DND-41 (cell line): ENCODE measurements around the gene TK2.
"Not testable (repeated sequence)": the region's sequence is repeated elsewhere in the genome, so short reads cannot be mapped to it uniquely, and the experiment has no call there.

Experiments
- ATAC-seq: fragments of 200-7000 bp; cut with Tn5 transposase; 3 replicates; pipeline ENCODE4 v1.9.1; 2021; ENCODE audit warnings: low read depth; ENCODE audit not compliant: insufficient read depth
- DNase-seq: peaks from one replicate; pipeline ENCODE4 v3.0.0-alpha.2; 2020
- H2AFZ ChIP-seq: 2 replicates; pipeline ENCODE4 v1.6.0; 2012; ENCODE audit warnings: low read depth, low read length
- H3K27ac ChIP-seq: 2 replicates; pipeline ENCODE4 v1.5.1; 2012; ENCODE audit warnings: low read length, inconsistent platforms
- H3K27me3 ChIP-seq: fragments of 200-600 bp; sonication (generic); 2 replicates; pipeline ENCODE4 v1.6.0; 2012; ENCODE audit warnings: low read length, mild to moderate bottlenecking, inconsistent platforms; ENCODE audit not compliant: insufficient read depth, poor library complexity
- H3K36me3 ChIP-seq: 2 replicates; pipeline ENCODE4 v1.5.1; 2012; ENCODE audit warnings: low read length, inconsistent platforms; ENCODE audit not compliant: insufficient read depth
- H3K4me1 ChIP-seq: 2 replicates; pipeline ENCODE4 v1.5.1; 2012; ENCODE audit warnings: mild to moderate bottlenecking, low read length; ENCODE audit not compliant: insufficient read depth
- H3K4me2 ChIP-seq: 2 replicates; pipeline ENCODE4 v1.6.0; 2012; ENCODE audit warnings: mild to moderate bottlenecking, moderate library complexity, low read length, inconsistent platforms; ENCODE audit not compliant: insufficient read depth
- H3K4me3 ChIP-seq, 2 experiments: fragments of 200-600 bp in 1 of 2; shearing (Covaris generic) in 1 of 2; 2 replicates each; pipeline ENCODE4 v1.5.1; 2012 to 2016; ENCODE audit warnings: inconsistent platforms in 2 of 2, low read length in 2 of 2, mild to moderate bottlenecking in 2 of 2, low read depth in 1 of 2, moderate library complexity in 1 of 2
- H3K79me2 ChIP-seq: 2 replicates; pipeline ENCODE4 v1.6.0; 2012; ENCODE audit warnings: low read length, inconsistent platforms; ENCODE audit not compliant: insufficient read depth
- H3K9ac ChIP-seq: 2 replicates; pipeline ENCODE4 v1.6.0; 2012; ENCODE audit warnings: low read depth, mild to moderate bottlenecking, inconsistent platforms, low read length, moderate library complexity
- H3K9me3 ChIP-seq: 2 replicates; pipeline ENCODE4 v1.5.1; 2012; ENCODE audit warnings: low read length, moderate library complexity, mild to moderate bottlenecking, inconsistent platforms; ENCODE audit not compliant: insufficient read depth, severe bottlenecking
- H4K20me1 ChIP-seq: 2 replicates; pipeline ENCODE4 v1.6.0; 2012; ENCODE audit warnings: low read length; ENCODE audit not compliant: insufficient read depth
- CTCF ChIP-seq: IDR thresholded peaks from 2 replicates; pipeline ENCODE4 v1.5.1; 2012; ENCODE audit warnings: borderline replicate concordance, low read length, moderate library complexity, mild to moderate bottlenecking; ENCODE audit not compliant: poor library complexity, severe bottlenecking; ENCODE audit errors: extremely low read depth
- EZH2 ChIP-seq: IDR thresholded peaks from 3 replicates; pipeline ENCODE4 v1.6.1; 2012; ENCODE audit warnings: borderline replicate concordance, low read depth, mild to moderate bottlenecking, moderate library complexity, low read length, inconsistent platforms; ENCODE audit not compliant: severe bottlenecking

The TK2 gene

GRCh38 chr16:66569827-66570405 lies 20.0 kb upstream of the TK2 start:
- no peak overlapping the region for H3K27ac ChIP-seq
- H3K36me3 ChIP-seq, result peaks cover 35% of the 10 kb centered on the region
- ATAC-seq, result no peak

DNA sequence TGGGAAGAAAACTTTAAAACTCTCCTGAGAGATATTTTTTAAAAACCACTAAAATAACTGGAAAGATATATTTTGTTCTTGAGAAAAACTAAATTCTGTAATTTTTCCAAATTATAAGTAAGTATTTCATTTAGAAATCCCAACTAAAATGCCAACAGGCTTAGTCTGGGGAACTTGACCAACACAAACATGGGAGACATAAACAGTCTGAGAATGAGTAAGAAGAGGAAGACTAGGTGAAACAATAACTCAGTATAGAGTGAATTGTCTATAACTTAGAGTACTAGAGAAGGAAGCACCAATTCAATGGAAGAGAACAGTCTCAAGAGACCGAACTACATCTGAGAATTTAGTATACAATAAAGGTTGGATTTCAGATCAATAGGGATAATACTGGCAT lies 19.2 kb upstream of the TK2 start:
- peaks cover 42% of the 10 kb centered on the region for H3K36me3 ChIP-seq
- H3K27me3 ChIP-seq, result no peaks in the 10 kb centered on the region
- H3K4me3 ChIP-seq, result no peak overlapping the region
- no peak overlapping the region for H3K27ac ChIP-seq
- H3K79me2 ChIP-seq, result peaks cover 16% of the 10 kb centered on the region
- ATAC-seq (no peak), DNase-seq (no peak)
- no peak overlapping the region for H2AFZ ChIP-seq
- H3K9me3 ChIP-seq, result no peaks in the 10 kb centered on the region
- H3K4me1 ChIP-seq, result no peaks in the 10 kb centered on the region
- no peak overlapping the region for H3K4me2 ChIP-seq
- TF ChIP-seq EZH2, result no peak
- TF ChIP-seq CTCF, result no peak
- H4K20me1 ChIP-seq, result peaks cover 14% of the 10 kb centered on the region
- no peak overlapping the region for H3K9ac ChIP-seq

More at GRCh38 chr16:66569827-66570405, 20.0 kb upstream of the TK2 start:
- no peak overlapping the region for H3K4me3 ChIP-seq
- no peak overlapping the region for H3K4me2 ChIP-seq
- H3K9me3 ChIP-seq, result no peaks in the 10 kb centered on the region
- no peak for TF ChIP-seq EZH2
- TF ChIP-seq CTCF, result no peak
- H3K27me3 ChIP-seq, result no peaks in the 10 kb centered on the region
- H2AFZ ChIP-seq, result no peak overlapping the region
- H4K20me1 ChIP-seq, result peaks cover 10% of the 10 kb centered on the region
- no peak for DNase-seq
- no peaks in the 10 kb centered on the region for H3K4me1 ChIP-seq
- no peak overlapping the region for H3K9ac ChIP-seq
- peaks cover 10% of the 10 kb centered on the region for H3K79me2 ChIP-seq

DNA sequence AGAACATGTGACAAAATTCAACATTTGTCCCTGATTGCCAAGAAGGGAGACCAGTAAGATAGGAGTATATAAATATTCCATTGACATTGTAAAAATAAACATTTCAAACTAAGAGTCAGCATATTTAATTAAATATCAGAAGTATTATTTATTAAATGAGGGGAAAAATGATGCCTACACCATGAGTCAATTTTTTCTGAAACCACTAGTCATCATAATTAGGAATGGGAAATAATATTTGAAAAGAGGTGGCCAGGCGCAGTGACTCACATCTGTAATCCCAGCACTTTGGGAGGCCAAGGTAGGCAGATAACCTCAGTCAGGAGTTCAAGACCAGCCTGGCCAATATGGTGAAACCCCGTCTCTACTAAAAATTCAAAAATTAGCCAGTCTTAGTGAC lies 18.4 kb upstream of the TK2 start:
- Histone ChIP-seq H2AFZ (no peak overlapping the region), H3K4me1 (no peaks in the 10 kb centered on the region), H3K27ac (no peak overlapping the region), H3K4me3 (no peak overlapping the region), H3K4me2 (no peak overlapping the region), H3K36me3 (peaks cover 50% of the 10 kb centered on the region), H3K9me3 (no peaks in the 10 kb centered on the region), H3K9ac (no peak overlapping the region), H4K20me1 (peaks cover 19% of the 10 kb centered on the region), H3K27me3 (no peaks in the 10 kb centered on the region), H3K79me2 (peaks cover 23% of the 10 kb centered on the region)
- no peak for ATAC-seq
- no peak for DNase-seq
- TF ChIP-seq CTCF, result no peak
- no peak for TF ChIP-seq EZH2

GRCh38 chr16:66567270-66567669 lies 17.3 kb upstream of the TK2 start:
- Histone ChIP-seq H4K20me1 (peaks cover 22% of the 10 kb centered on the region), H3K36me3 (peaks cover 60% of the 10 kb centered on the region), H3K79me2 (peaks cover 34% of the 10 kb centered on the region)
- not testable (repeated sequence) for DNase-seq, H3K9me3 ChIP-seq, H3K4me1 ChIP-seq, H3K4me3 ChIP-seq, H3K27ac ChIP-seq, H3K9ac ChIP-seq, H3K27me3 ChIP-seq, H2AFZ ChIP-seq, ATAC-seq, H3K4me2 ChIP-seq
